HepG2 (cell line): ENCODE data around the gene IGF2BP1. TPM values are rescaled to one million over a fixed set of nuclear protein-coding genes. Genes with fewer than 3 reads are reported as not detected.

Experiments used
- ATAD3A ChIP-seq: sonication (generic); formaldehyde crosslinking; IDR thresholded peaks from 2 replicates; pipeline ENCODE4 v1.4.0; 2020; ENCODE audit warnings: missing genetic modification reagents
- HDAC6 ChIP-seq: fragments of 200-600 bp; sonication (generic); IDR thresholded peaks from 2 replicates; pipeline ENCODE4 v1.7.0; 2017; ENCODE audit warnings: mild to moderate bottlenecking, antibody characterized with exemption, low read length, low read depth
- KLF13 ChIP-seq: sonication (generic); formaldehyde crosslinking; IDR thresholded peaks from 2 replicates; pipeline ENCODE4 v1.4.0; 2020; ENCODE audit warnings: mild to moderate bottlenecking, missing genetic modification reagents
- PITX1 ChIP-seq: sonication (generic); formaldehyde crosslinking; IDR thresholded peaks from 2 replicates; pipeline ENCODE4 v1.5.1; 2020; ENCODE audit warnings: mild to moderate bottlenecking, missing genetic modification reagents
- TBP ChIP-seq: sonication (generic); formaldehyde crosslinking; IDR thresholded peaks from 2 replicates; pipeline ENCODE4 v1.5.0; 2020; ENCODE audit warnings: missing genetic modification reagents
- ZNF318 ChIP-seq: sonication (generic); formaldehyde crosslinking; IDR thresholded peaks from 2 replicates; pipeline ENCODE4 v1.4.0; 2020; ENCODE audit warnings: mild to moderate bottlenecking, missing genetic modification reagents
- ZNF367 ChIP-seq: sonication (generic); formaldehyde crosslinking; IDR thresholded peaks from 2 replicates; pipeline ENCODE4 v1.4.0; 2020; ENCODE audit warnings: missing genetic modification reagents, borderline replicate concordance
- ZNF567 ChIP-seq: sonication (generic); formaldehyde crosslinking; IDR thresholded peaks from 2 replicates; pipeline ENCODE4 v1.8.1; 2023; ENCODE audit warnings: mild to moderate bottlenecking, missing genetic modification reagents, borderline replicate concordance
- ZNF609 ChIP-seq: sonication (generic); formaldehyde crosslinking; IDR thresholded peaks from 2 replicates; pipeline ENCODE4 v1.4.0; 2020; ENCODE audit warnings: mild to moderate bottlenecking, missing genetic modification reagents, borderline replicate concordance
- ZSCAN20 ChIP-seq: sonication (generic); formaldehyde crosslinking; IDR thresholded peaks from 2 replicates; pipeline ENCODE4 v1.4.0; 2020; ENCODE audit warnings: missing genetic modification reagents, mild to moderate bottlenecking, borderline replicate concordance
- ZSCAN22 ChIP-seq: sonication (generic); formaldehyde crosslinking; IDR thresholded peaks from 2 replicates; pipeline ENCODE4 v1.4.0; 2020; ENCODE audit warnings: mild to moderate bottlenecking, missing genetic modification reagents
- polyA plus RNA-seq, 8 experiments: library from polyadenylated mRNA; depleted of rRNA in 3 of 8; stranded (reverse) in 7 of 8; unstranded in 1 of 8; fragments of >200 nt; fragmentation: Illumina TruSeq in 4 of 8; extraction: Trizol in 4 of 8; gene quantifications; 2 replicates each; pipeline versions ENCODE4 v1.2.1 to v1.2.3, GENCODE V29; 2011 to 2016; ENCODE audit warnings: low read depth in 4 of 8, missing spikeins in 1 of 8, mixed read lengths in 1 of 8; ENCODE audit not compliant: insufficient read depth in 1 of 8
- total RNA-seq, 5 experiments: library from RNA; depleted of rRNA; stranded (reverse); fragments of >200 nt; fragmentation: Illumina TruSeq; extraction: Trizol; gene quantifications; 2 replicates each; pipeline ENCODE4 v1.2.3, GENCODE V29; 2016; ENCODE audit warnings: low read depth in 1 of 5
- TF ChIP-seq, protein P1 (sequence below), 2 experiments: IDR thresholded peaks; 2 replicates each; pipeline ENCODE4 v1.6.1; 2011 to 2012; ENCODE audit warnings: low read length in 2 of 2, borderline replicate concordance in 1 of 2, low read depth in 1 of 2, mild to moderate bottlenecking in 1 of 2, moderate library complexity in 1 of 2

Gene IGF2BP1
- total and polyA plus RNA-seq, 2 of the 13 experiments (the other 11 are each of a cell fraction or from before 2014, with no cell fraction given): 29.7 to 75.1 TPM

DNA sequence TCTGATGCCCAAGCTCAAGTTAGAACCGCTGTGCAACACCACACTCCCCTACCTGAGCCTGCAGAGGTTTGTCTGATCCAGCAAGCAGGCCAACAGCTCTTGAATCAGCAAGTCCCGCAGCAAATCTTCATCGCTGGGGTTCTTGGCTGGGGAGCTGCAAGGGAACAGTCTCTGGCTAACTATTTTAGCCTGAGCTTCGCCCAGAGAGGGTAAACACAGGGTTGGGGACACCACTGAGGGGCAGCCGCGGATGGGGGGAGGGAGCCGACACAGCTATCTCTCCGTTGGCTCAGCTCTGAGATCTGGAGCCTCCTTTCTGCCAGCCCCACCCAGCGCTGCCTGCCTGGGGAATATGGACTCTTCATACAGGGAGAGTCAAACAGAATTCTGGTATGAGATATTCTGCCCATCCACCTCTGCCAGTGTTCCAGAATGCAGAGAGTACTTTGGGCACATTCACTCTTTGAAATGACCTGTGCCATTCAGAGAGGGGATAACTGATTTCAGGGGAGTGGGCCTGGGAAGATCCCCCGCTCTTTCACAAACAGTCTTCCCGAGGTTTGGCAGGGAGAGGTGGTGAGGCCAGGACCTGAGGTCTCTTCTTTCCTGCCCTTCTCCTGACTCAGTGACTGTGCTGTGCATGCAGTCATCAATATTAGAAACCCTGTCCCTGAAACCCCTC lies 36.2 kb upstream of the IGF2BP1 start (continued):
- no peak for TF ChIP-seq ZNF318 (CRISPR knock-in tag)
- no peak for TF ChIP-seq KLF13 (CRISPR knock-in tag)
- TF ChIP-seq TBP (CRISPR knock-in tag): no peak
- TF ChIP-seq ZNF609: no peak
- TF ChIP-seq ZNF367: no peak
- no peak for TF ChIP-seq HDAC6
- peak; percentile 56; the same call in 1 of the 2 replicates for TF ChIP-seq ZNF567
- TF ChIP-seq ZSCAN22: no peak
- 0 out of 2 replicates have a peak, but pooled peaks have one; percentile 22 for TF ChIP-seq PITX1
- no peak for TF ChIP-seq ZSCAN20 (CRISPR knock-in tag)
- no peak for TF ChIP-seq ATAD3A (CRISPR knock-in tag)
- TF ChIP-seq, protein P1, sequence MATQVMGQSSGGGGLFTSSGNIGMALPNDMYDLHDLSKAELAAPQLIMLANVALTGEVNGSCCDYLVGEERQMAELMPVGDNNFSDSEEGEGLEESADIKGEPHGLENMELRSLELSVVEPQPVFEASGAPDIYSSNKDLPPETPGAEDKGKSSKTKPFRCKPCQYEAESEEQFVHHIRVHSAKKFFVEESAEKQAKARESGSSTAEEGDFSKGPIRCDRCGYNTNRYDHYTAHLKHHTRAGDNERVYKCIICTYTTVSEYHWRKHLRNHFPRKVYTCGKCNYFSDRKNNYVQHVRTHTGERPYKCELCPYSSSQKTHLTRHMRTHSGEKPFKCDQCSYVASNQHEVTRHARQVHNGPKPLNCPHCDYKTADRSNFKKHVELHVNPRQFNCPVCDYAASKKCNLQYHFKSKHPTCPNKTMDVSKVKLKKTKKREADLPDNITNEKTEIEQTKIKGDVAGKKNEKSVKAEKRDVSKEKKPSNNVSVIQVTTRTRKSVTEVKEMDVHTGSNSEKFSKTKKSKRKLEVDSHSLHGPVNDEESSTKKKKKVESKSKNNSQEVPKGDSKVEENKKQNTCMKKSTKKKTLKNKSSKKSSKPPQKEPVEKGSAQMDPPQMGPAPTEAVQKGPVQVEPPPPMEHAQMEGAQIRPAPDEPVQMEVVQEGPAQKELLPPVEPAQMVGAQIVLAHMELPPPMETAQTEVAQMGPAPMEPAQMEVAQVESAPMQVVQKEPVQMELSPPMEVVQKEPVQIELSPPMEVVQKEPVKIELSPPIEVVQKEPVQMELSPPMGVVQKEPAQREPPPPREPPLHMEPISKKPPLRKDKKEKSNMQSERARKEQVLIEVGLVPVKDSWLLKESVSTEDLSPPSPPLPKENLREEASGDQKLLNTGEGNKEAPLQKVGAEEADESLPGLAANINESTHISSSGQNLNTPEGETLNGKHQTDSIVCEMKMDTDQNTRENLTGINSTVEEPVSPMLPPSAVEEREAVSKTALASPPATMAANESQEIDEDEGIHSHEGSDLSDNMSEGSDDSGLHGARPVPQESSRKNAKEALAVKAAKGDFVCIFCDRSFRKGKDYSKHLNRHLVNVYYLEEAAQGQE (IDR thresholded peaks at IDR 0.05; ENCODE audit: borderline replicate concordance in 1 of 2, low read depth in 1 of 2, low read length in 2 of 2): no peak
